ENCODE results near the gene HNRNPH2. TPM values are rescaled to one million over a fixed set of nuclear protein-coding genes. Genes with fewer than 3 reads are reported as not detected.
A peak's percentile ranks its signal among the peaks of the same experiment; 100 is the strongest.

Gene HNRNPH2
- total and polyA plus RNA-seq, 9 of the 15 experiments (the other 6 are each of a cell fraction or from before 2014, with no cell fraction given): 40.0 to 130 (median 60.3) TPM

DNA sequence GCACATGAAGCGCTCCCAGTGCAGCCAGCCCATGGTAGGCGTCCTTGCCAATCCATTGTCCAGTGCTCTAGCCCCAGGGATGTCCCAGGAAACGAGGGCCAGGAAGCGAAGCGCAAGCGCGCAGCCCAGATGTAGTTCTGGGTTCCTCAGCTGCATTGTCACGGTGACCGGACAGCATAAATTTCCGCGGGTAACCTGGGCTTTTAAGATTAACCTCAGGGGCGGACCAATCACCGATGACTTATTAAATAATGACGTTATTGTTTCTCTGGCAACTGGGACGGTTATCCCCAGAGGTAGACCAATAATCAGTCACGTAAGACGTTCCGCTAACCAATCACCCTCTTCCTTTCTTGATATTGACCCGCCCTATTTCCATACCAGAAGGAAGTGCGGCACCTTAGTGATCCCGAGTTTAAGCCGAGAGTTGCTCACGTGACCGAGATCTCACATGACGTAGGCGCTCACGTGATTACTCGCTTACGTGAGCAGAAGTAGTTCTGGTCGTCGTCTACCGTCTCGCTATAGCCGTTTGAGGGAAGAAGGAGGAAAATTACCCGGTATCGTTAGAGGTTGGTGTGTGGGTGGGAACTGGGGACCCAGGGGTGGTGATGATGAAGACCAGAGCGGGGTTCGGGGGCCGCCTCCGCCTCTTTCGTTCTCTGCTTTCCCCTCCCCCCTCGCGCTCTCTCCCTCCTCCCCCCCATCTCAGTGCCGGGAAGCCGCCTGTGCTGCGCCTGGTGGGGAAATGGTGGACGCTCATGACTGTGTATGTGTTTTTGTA is at the start of gene HNRNPH2, which contains the start of gene GLA (continued):
- TF ChIP-seq BCLAF1 (IDR thresholded peaks at IDR 0.05; ENCODE audit: borderline replicate concordance in 1 of 2, control insufficient read depth in 1 of 2, low read depth in 2 of 2, low read length in 1 of 2): no peak
- TF ChIP-seq CBX2 (IDR thresholded peaks at IDR 0.05; ENCODE audit: insufficient read depth, low read length, poor library complexity, severe bottlenecking): no peak
- peak; percentile 89 for TF ChIP-seq BRD9 (IDR thresholded peaks at IDR 0.05; ENCODE audit: low read depth, partially characterized antibody)
- no peak for TF ChIP-seq CCAR2 (IDR thresholded peaks at IDR 0.05; ENCODE audit: low read depth, low read length)
- peak; percentile 91 for TF ChIP-seq NFRKB (IDR thresholded peaks at IDR 0.05; ENCODE audit: low read depth)
- TF ChIP-seq POLR3A (IDR thresholded peaks at IDR 0.05; ENCODE audit: borderline replicate concordance, extremely low read depth, insufficient read depth, insufficient read length): no peak
- TF ChIP-seq, protein P1, sequence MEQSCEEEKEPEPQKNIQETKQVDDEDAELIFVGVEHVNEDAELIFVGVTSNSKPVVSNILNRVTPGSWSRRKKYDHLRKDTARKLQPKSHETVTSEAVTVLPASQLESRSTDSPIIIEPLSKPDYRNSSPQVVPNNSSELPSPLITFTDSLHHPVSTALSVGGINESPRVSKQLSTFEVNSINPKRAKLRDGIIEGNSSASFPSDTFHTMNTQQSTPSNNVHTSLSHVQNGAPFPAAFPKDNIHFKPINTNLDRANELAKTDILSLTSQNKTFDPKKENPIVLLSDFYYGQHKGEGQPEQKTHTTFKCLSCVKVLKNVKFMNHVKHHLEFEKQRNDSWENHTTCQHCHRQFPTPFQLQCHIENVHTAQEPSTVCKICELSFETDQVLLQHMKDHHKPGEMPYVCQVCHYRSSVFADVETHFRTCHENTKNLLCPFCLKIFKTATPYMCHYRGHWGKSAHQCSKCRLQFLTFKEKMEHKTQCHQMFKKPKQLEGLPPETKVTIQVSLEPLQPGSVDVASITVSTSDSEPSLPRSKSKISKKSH (CRISPR knock-in tag; IDR thresholded peaks at IDR 0.05): no peak
- TF ChIP-seq PPARD (CRISPR knock-in tag; IDR thresholded peaks at IDR 0.05): no peak
- no peak for TF ChIP-seq KHSRP (IDR thresholded peaks at IDR 0.05)
- TF ChIP-seq, protein P2, sequence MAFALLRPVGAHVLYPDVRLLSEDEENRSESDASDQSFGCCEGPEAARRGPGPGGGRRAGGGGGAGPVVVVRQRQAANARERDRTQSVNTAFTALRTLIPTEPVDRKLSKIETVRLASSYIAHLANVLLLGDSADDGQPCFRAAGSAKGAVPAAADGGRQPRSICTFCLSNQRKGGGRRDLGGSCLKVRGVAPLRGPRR (CRISPR knock-in tag; IDR thresholded peaks at IDR 0.05): no peak
- TF ChIP-seq BCOR (IDR thresholded peaks at IDR 0.05): 0 out of 2 replicates have a peak, but pooled peaks have one; percentile 18
- TF ChIP-seq, protein P3, sequence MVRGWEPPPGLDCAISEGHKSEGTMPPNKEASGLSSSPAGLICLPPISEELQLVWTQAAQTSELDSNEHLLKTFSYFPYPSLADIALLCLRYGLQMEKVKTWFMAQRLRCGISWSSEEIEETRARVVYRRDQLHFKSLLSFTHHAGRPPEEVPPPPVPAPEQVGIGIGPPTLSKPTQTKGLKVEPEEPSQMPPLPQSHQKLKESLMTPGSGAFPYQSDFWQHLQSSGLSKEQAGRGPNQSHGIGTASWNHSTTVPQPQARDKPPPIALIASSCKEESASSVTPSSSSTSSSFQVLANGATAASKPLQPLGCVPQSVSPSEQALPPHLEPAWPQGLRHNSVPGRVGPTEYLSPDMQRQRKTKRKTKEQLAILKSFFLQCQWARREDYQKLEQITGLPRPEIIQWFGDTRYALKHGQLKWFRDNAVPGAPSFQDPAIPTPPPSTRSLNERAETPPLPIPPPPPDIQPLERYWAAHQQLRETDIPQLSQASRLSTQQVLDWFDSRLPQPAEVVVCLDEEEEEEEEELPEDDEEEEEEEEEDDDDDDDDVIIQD (CRISPR knock-in tag; IDR thresholded peaks at IDR 0.05): no peak
- TF ChIP-seq ZNF41 (CRISPR knock-in tag; conservative IDR thresholded peaks at IDR 0.05): no peak
- no peak for TF ChIP-seq SRSF7 (optimal IDR thresholded peaks at IDR 0.05; ENCODE audit: low read depth, low read length)
- TF ChIP-seq ILF3 (IDR thresholded peaks at IDR 0.05; ENCODE audit: borderline replicate concordance): no peak
- TF ChIP-seq, protein P4, sequence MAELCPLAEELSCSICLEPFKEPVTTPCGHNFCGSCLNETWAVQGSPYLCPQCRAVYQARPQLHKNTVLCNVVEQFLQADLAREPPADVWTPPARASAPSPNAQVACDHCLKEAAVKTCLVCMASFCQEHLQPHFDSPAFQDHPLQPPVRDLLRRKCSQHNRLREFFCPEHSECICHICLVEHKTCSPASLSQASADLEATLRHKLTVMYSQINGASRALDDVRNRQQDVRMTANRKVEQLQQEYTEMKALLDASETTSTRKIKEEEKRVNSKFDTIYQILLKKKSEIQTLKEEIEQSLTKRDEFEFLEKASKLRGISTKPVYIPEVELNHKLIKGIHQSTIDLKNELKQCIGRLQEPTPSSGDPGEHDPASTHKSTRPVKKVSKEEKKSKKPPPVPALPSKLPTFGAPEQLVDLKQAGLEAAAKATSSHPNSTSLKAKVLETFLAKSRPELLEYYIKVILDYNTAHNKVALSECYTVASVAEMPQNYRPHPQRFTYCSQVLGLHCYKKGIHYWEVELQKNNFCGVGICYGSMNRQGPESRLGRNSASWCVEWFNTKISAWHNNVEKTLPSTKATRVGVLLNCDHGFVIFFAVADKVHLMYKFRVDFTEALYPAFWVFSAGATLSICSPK (IDR thresholded peaks at IDR 0.05; ENCODE audit: borderline replicate concordance): no peak
- peak; percentile 84 for TF ChIP-seq DIDO1 (tag; IDR thresholded peaks at IDR 0.05; ENCODE audit: low read depth)
- peak; percentile 98 for TF ChIP-seq ATF7 (IDR thresholded peaks at IDR 0.05)
- TF ChIP-seq NR2F6 (CRISPR knock-in tag; IDR thresholded peaks at IDR 0.05): no peak

All from K562 (cell line).